Adrenal gland (tissue), 12 donors: ENCODE results near the gene SEC14L6. TPM values are rescaled to one million over a fixed set of nuclear protein-coding genes. Genes with fewer than 3 reads are reported as not detected.

ENCODE experiments used
- DNase-seq, 7 donors: peaks; one replicate each; pipeline ENCODE4 v3.0.0-alpha.2; 2019 to 2020
- H3K27ac ChIP-seq, 5 donors: fragments of 200-600 bp; sonication (generic) in 4 of 5; 1 replicate in 3 of 5; 2 replicates in 2 of 5; pipeline versions ENCODE4 v1.5.1 to v1.8.0; 2016 to 2020; ENCODE audit warnings: mild to moderate bottlenecking in 1 of 5
- H3K27me3 ChIP-seq: fragments of 200-600 bp; 2 replicates; pipeline ENCODE4 v1.8.0; 2021
- H3K36me3 ChIP-seq, 2 donors: fragments of 200-600 bp; replicated peaks in 1 of 2; 1 replicate in 1 of 2; 2 replicates in 1 of 2; pipeline versions ENCODE4 v1.5.1 to v1.8.0; 2018 to 2022
- H3K4me1 ChIP-seq, 2 donors: fragments of 200-600 bp; replicated peaks in 1 of 2; 1 replicate in 1 of 2; 2 replicates in 1 of 2; pipeline versions ENCODE4 v1.5.1 to v1.8.0; 2018 to 2021
- H3K4me3 ChIP-seq, 4 donors: fragments of 200-600 bp; sonication (generic) in 3 of 4; one replicate each; pipeline ENCODE4 v1.5.1; 2016 to 2018
- H3K9me3 ChIP-seq, 3 donors: fragments of 200-600 bp; sonication (generic) in 1 of 3; replicated peaks in 1 of 3; 1 replicate in 2 of 3; 2 replicates in 1 of 3; pipeline versions ENCODE4 v1.5.1 to v1.8.0; 2016 to 2021
- POLR2A ChIP-seq, 2 donors: fragments of 450-650 bp; IDR thresholded peaks; one replicate each; pipeline ENCODE4 v1.6.1; 2017; ENCODE audit warnings: antibody characterized with exemption in 2 of 2, mild to moderate bottlenecking in 2 of 2, moderate library complexity in 1 of 2
- WGBS, 4 donors: extraction: QIAGEN DNeasy Blood & Tissue Kit in 2 of 4; methylation state at CpG; one replicate each; pipeline versions ENCODE4 v1.1.5 to v1.1.7; 2013 to 2017; 5-methylcytosine and 5-hydroxymethylcytosine counted together
- intact Hi-C, 2 donors: fragments of 100-400 bp; cut with DNase I; formaldehyde crosslinking; loops; one replicate each; pipeline versions ENCODE4 v1.14.1 to v1.15.0; 2022 to 2023
- polyA plus RNA-seq, 3 donors: library from polyadenylated mRNA; stranded (reverse); fragments of 200-250 nt in 2 of 3; fragments of 350-450 nt in 1 of 3; fragmentation: Illumina TruSeq in 1 of 3; extraction: RNeasy Lipid Tissue Mini Kit (QIAGEN cat#74804) in 1 of 3; gene quantifications; one replicate each; pipeline ENCODE4 v1.2.3, GENCODE V29; 2013 to 2014
- total RNA-seq, 9 donors: library from RNA; depleted of rRNA in 4 of 9; stranded (reverse); fragments of >200 nt in 4 of 9; fragments of 120-200 nt in 1 of 9; fragmentation: NEBNext Ultra II Directional in 1 of 9; extraction: Animal tissue kit (Norgen Biotek cat#: 25700) in 1 of 9; gene quantifications; one replicate each; pipeline versions ENCODE4 v1.1.0 to v1.2.4, GENCODE V29; 2013 to 2023
- TF ChIP-seq, protein P1 (sequence below), 6 experiments: fragments of 450-650 bp in 4 of 6; fragments of 200-600 bp in 2 of 6; sonication (generic) in 1 of 6; IDR thresholded peaks; 1 replicate in 5 of 6; 2 replicates in 1 of 6; pipeline versions ENCODE4 v1.5.1 to v1.8.0; 2016 to 2021; ENCODE audit warnings: antibody characterized with exemption in 6 of 6, mild to moderate bottlenecking in 2 of 6, moderate library complexity in 1 of 6
- donor health status: healthy with polysubstance abuse.
- donor health status: Bipolar disorder and iron deficiency.
- donor health status: DM: yes; HTN: yes; CAD: no.
- donor health status: DM: no; HTN: no; CAD: no.
- donor health status: DM: no; HTN: no; CAD: no.
- donor health status: DM: yes; HTN: yes; CAD: no.

SEC14L6 gene
- total and polyA plus RNA-seq, 12 donors: 0.19 to 4.3 (median 1.2) TPM; not detected in 1

DNA sequence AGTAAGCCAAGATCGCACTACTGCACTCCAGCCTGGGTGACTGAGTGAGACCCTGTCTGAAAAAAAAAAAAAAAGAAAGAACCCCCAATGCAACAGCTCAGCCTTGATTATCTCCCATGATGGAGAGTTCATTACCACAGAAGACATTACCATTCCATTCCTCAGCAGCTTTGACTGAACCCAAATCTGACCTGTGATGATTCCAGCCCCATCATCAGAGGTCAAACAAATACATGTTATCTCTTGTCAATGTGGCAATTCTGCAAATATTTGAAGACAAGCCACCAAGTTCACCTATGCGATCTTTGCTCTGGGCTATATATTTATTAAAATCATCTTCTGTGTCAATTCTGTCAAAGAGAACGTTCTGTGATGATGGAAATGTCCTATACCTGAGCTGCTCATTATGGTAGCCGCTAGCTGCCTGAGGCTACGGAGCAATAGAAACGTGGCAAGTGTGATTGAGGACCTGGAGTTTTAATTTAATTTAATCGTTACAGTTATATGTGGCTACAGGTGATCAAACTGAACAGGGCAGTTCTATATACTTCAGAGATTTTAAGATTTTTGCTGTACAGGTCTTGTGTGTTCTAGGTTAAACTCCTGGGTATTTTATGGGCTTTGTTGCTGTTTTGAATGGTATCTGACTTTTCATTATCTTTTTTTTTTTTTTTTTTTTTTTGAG is 48.9 kb downstream of the SEC14L6 start:
- no peaks in the 10 kb centered on the region for H3K36me3 ChIP-seq
- 74 to 82% (median 79%) methylated on average over 7 of the region's 7 CpGs for whole genome bisulfite sequencing, 4 donors
- H3K27ac ChIP-seq: no peak overlapping the region
- TF ChIP-seq POLR2A (IDR thresholded peaks at IDR 0.05): no peak
- TF ChIP-seq, protein P1, sequence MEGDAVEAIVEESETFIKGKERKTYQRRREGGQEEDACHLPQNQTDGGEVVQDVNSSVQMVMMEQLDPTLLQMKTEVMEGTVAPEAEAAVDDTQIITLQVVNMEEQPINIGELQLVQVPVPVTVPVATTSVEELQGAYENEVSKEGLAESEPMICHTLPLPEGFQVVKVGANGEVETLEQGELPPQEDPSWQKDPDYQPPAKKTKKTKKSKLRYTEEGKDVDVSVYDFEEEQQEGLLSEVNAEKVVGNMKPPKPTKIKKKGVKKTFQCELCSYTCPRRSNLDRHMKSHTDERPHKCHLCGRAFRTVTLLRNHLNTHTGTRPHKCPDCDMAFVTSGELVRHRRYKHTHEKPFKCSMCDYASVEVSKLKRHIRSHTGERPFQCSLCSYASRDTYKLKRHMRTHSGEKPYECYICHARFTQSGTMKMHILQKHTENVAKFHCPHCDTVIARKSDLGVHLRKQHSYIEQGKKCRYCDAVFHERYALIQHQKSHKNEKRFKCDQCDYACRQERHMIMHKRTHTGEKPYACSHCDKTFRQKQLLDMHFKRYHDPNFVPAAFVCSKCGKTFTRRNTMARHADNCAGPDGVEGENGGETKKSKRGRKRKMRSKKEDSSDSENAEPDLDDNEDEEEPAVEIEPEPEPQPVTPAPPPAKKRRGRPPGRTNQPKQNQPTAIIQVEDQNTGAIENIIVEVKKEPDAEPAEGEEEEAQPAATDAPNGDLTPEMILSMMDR (IDR thresholded peaks at IDR 0.05): no peak
- no peaks in the 10 kb centered on the region for H3K27me3 ChIP-seq
- H3K4me1 ChIP-seq: no peaks in the 10 kb centered on the region
- H3K9me3 ChIP-seq: no peaks in the 10 kb centered on the region
- no peak for DNase-seq
- intact Hi-C loops: no loop called here
- no peak overlapping the region for H3K4me3 ChIP-seq

DNA sequence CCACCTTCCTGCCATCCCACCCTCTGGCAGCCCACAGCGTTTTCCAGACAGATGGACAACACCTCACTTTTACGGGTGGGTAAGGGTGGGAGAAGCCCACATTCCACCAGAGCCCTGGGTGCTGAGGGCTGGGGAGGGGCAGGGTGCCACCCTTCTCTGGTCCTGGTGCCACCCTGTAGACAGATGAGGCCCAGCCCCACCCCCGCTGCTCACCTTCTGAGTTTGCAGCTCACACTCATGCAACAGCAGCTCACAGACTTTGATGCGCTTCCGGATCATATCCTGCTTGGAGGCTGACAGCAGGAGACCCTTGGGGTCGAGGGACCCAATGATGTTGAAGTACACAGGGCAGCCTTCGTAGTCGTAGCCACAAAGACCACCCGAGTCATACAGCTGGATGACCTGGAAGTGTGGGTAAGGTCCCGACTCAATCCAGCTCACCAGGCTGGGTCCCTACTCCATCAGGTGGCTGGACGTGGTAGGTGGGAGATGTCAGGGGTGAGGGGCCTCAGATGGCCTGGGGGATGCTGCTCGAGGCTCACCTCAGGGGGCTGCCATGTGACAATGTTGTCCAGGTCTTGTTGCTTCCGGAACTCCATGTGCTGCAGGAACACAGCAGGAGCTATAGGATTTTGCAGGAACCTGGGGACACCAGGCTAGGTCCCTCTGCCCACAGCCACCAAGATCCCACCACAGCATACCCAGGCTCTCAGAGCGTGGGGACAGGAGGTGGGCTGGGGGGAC is 51.3 kb downstream of the SEC14L6 start:
- Histone ChIP-seq H3K27me3 (no peaks in the 10 kb centered on the region), H3K4me1 (no peaks in the 10 kb centered on the region), H3K4me3 (no peak overlapping the region), H3K9me3 (no peaks in the 10 kb centered on the region), H3K36me3 (no peaks in the 10 kb centered on the region), H3K27ac (no peak overlapping the region)
- intact Hi-C loops: no loop called here
- WGBS, 4 donors: 79 to 91% (median 83%) methylated on average over 9 to 14 of the region's 14 CpGs
- no peak for TF ChIP-seq POLR2A (IDR thresholded peaks at IDR 0.05)
- TF ChIP-seq, protein P1 (IDR thresholded peaks at IDR 0.05): no peak
- no peak for DNase-seq

DNA sequence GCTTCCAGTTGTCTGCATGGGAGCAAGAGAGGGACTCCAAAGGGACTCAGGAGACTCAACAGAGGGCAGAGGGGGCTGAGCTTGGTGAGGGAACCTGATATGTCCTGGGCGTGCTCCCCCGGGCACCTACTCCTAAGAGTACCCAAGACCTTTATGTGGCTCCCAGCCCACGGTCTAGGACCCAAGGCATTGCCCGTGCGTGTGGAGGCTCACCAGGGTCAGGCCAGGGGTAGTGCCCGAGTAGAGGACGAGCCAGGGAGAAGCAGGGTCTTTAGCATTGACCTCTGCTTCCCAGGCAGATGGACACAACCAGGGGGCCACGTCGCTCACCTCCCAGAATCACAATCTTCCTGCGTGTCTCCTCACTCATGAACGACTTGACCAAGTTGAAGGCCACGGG is 54.4 kb downstream of the SEC14L6 start:
- WGBS, 4 donors: 78 to 86% (median 83%) methylated on average over 5 to 12 of the region's 12 CpGs
- intact Hi-C loops: no loop called here
- no peaks in the 10 kb centered on the region for H3K27me3 ChIP-seq
- no peak overlapping the region for H3K4me3 ChIP-seq
- H3K4me1 ChIP-seq: no peaks in the 10 kb centered on the region
- TF ChIP-seq, protein P1 (IDR thresholded peaks at IDR 0.05): no peak
- no peak for TF ChIP-seq POLR2A (IDR thresholded peaks at IDR 0.05)
- DNase-seq: no peak
- no peak overlapping the region for H3K27ac ChIP-seq
- H3K9me3 ChIP-seq: no peaks in the 10 kb centered on the region
- H3K36me3 ChIP-seq: no peaks in the 10 kb centered on the region

DNA sequence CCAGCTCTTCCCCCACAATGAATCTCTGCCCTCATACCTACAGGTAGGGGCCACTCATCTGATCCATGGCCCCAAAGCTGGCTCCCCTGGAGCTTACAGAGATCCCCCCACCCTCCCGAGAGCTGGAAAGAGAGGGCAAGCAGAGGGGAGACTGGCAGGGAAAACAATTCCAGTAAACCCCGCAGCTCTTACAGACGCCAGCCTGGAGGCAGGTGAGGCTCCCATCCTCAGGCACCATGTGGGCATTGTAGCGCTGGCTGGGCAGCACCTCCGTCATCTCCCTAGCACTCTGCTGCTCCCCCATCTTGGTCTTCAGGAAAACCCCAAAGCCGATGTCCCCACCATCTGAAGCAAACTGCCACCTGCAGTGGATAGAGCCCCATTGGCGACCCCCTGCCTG is 55.2 kb downstream of the SEC14L6 start:
- intact Hi-C loops: no loop called here
- no peaks in the 10 kb centered on the region for H3K36me3 ChIP-seq
- no peaks in the 10 kb centered on the region for H3K4me1 ChIP-seq
- no peaks in the 10 kb centered on the region for H3K9me3 ChIP-seq
- no peak for TF ChIP-seq POLR2A (IDR thresholded peaks at IDR 0.05)
- TF ChIP-seq, protein P1 (IDR thresholded peaks at IDR 0.05): no peak
- no peaks in the 10 kb centered on the region for H3K27me3 ChIP-seq
- H3K4me3 ChIP-seq: no peak overlapping the region
- WGBS, 4 donors: 82 to 89% (median 85%) methylated on average over 6 of the region's 7 CpGs
- H3K27ac ChIP-seq: no peak overlapping the region
- no peak for DNase-seq
